ENCODE data around the gene COX8C.
"Not testable (repeated sequence)": the region's sequence is repeated elsewhere in the genome, so short reads cannot be mapped to it uniquely, and the experiment has no call there.

The COX8C gene

GRCh38 chr14:93369713-93370266 lies 22.8 kb downstream of the COX8C start:
- DNase-seq (ENCODE audit: low read depth): no peak

GRCh38 chr14:93375673-93376156 lies 28.7 kb downstream of the COX8C start:
- DNase-seq (ENCODE audit: low read depth): no peak

- DNase-seq (ENCODE audit: low read depth): no peak
Observed at GRCh38 chr14:93379831-93380230, 32.8 kb downstream of the COX8C start.

GRCh38 chr14:93381644-93382043 lies 34.7 kb downstream of the COX8C start:
- DNase-seq (ENCODE audit: low read depth): no peak

GRCh38 chr14:93384256-93384655 lies 37.3 kb downstream of the COX8C start:
- not testable (repeated sequence) for DNase-seq (ENCODE audit: low read depth)

GRCh38 chr14:93395231-93395630 lies 48.2 kb downstream of the COX8C start:
- no peak for DNase-seq (ENCODE audit: low read depth)

- DNase-seq (ENCODE audit: low read depth): no peak
Observed at GRCh38 chr14:93396456-93396855, 49.5 kb downstream of the COX8C start.

Data from activated T-helper 9 cell treated with anti-CD3 and anti-CD28 coated beads, Interleukin-2, amount 50 U/mL, for 16 hours (primary cell).